Activated CD4-positive, CD25-positive, alpha-beta regulatory T cell treated with anti-CD3 and anti-CD28 coated beads, Interleukin-2, amount 50 U/mL, for 16 hours (primary cell): ENCODE data around the gene NAGLU.
"Not testable (repeated sequence)": the region's sequence is repeated elsewhere in the genome, so short reads cannot be mapped to it uniquely, and the experiment has no call there.

ENCODE experiments used
- DNase-seq: peaks from one replicate; pipeline ENCODE4 v3.0.0-alpha.2; 2020; ENCODE audit warnings: low read depth, low spot score

The NAGLU gene

GRCh38 chr17:42544874-42545283 lies 8.8 kb downstream of the NAGLU start:
- DNase-seq: no peak

GRCh38 chr17:42545755-42546505 lies 9.9 kb downstream of the NAGLU start:
- DNase-seq: not testable (repeated sequence)

GRCh38 chr17:42547001-42547461 lies 11.0 kb downstream of the NAGLU start:
- DNase-seq: no peak

DNA sequence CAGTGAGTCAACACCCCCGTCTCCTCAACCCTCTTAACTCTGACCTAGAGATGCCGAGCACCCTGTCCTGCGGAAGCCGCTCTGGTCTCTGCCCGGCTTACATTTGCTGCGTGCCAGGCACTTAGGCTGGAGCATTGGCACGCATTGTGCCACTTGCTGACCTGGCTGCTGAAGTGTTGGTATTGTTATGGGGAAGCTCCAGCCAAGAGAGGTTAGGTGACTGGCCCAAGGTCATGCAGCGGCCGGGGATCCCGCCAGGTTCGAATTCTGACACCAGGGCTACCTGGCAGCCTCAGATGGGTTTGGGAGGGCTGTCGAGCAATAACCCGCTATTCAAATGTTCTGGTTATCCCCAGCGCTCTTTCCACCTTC lies 11.6 kb downstream of the NAGLU start:
- DNase-seq: no peak

DNA sequence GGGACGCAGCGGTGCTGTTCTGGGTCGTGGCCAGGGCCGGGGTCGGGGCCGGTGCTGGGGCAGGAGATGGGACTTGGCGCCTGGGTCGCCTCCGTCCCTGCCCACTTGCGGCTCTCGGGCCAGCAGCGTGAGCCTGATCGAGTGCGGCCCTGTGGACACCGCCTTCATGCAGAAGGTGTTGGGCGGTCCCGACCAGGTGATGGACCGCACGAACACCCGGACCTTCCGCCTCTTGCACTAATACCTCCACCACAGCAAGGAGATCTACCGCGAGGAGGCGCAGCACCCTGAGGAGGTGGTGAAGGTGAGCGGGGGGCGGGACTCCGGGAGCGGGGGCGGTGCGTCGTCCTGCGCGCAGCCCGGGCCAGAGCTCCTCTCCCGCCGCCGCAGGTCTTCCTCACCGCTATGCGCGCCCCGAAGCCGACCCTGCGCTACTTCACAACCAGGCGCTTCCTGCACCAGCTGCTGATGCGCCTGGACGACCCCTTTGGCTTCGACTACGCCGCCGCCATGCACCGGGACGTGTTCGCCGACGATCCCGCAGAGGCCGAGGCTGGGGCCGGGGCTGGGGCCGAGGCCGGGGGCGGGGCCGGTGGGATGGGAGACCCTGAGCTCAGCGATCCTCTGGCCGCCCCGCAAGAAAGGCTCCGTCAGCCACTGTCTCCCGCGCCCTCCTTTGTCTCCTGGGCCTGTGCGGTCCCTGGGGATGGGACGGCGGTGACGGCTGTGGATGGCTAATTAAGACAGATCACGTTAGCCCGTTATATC lies 12.2 kb downstream of the NAGLU start:
- peak; percentile 52 for DNase-seq

DNA sequence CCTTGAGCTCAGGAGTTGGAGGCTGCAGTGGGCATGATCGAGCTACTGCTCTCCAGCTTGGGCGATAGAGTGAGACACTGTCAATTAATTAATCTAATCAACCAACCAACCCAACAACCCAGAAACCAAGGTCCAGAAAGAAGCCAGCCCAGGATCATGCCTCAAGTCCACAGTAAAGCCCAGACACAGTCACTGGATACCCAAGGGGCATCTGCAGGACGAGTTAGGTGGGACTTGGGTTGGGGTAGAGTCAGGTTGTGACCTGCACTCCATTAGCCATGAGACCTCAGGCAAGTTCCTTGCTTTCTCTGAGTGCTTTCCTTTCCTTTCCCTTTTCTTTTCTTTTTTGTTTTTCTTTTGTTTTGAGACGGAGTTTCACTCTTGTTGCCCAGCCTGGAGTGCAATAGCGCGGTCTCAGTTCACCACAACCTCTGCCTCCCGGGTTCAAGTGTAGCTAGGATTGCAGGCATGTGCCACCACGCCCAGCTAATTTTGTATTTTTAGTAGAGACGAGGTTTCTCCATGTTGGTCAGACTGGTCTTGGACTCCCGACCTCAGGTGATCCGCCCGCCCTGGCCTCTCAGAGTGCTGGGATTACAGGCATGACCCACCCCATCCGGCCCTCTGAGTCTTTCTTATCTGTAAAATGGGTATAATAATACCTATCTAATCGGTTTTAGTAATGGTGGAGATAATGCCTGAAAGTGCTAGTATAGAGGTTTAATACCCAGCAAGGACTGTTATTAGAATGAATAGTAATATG lies 13.1 kb downstream of the NAGLU start:
- no peak for DNase-seq

DNA sequence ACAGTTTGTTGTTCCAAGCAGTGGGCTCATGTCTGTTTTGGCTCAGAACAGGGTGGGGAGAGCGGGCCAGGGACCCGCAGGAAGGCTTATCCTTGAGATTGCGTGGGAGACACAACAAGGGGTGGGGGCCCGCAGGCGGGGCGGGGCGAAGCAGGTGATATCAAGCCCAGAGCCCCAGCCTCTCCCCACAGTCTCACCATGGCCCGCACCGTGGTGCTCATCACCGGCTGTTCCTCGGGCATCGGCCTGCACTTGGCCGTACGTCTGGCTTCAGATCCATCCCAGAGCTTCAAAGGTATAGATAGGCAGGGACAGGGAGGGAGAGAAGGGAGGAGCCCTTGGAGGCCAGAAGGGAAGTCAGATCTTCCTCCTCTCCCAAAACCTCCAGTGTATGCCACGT lies 16.7 kb downstream of the NAGLU start, which contains the start of gene HSD17B1:
Gene HSD17B1 (plus strand): TSS at position 188 of the 400 bp plus-strand sequence. CDS start 11 bp downstream, at position 199.
- DNase-seq: not testable (repeated sequence)

GRCh38 chr17:42553161-42553818 lies 17.2 kb downstream of the NAGLU start:
- no peak for DNase-seq

DNA sequence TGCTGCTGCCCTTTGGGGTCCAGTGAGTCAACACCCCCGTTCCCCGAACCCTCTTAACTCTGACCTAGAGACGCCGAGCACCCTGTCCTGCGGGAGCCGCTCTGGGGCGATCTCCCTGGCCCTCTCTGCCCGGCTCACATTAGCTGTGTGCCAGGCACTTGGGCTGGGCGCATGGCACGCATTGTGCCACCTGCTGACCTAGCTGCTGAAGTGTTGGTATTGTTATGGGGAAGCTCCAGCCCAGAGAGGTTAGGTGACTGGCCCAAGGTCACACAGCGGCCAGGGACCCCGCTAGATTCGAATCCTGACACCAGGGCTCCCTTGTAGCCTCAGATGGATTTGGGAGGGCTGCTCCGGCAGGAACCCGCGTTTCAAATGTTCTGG lies 17.8 kb downstream of the NAGLU start:
- no peak for DNase-seq

DNA sequence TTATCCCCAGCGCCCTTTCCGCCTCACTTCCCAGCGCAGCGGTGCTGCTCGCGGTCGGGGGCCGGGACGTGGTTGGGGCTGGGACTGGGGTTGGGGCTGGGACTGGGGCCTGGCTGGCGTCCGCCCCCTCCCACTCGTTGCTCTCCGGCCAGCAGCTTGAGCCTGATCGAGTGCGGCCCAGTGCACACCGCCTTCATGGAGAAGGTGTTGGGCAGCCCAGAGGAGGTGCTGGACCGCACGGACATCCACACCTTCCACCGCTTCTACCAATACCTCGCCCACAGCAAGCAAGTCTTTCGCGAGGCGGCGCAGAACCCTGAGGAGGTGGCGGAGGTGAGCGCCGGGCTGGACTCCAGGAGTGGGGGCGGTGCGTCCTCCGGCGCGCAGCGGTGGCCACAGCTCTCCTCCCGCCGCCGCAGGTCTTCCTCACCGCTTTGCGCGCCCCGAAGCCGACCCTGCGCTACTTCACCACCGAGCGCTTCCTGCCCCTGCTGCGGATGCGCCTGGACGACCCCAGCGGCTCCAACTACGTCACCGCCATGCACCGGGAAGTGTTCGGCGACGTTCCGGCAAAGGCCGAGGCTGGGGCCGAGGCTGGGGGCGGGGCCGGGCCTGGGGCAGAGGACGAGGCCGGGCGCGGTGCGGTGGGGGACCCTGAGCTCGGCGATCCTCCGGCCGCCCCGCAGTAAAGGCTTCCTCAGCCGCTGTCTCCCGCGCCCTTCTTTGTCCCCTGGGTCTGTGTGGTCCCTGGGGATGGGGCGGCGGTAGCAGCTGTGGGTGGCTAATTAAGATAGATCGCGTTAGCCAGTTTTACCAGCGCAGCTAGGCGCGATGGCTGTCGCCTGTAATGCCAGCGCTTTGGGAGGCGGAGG lies 18.4 kb downstream of the NAGLU start:
- DNase-seq: peak; percentile 34

DNA sequence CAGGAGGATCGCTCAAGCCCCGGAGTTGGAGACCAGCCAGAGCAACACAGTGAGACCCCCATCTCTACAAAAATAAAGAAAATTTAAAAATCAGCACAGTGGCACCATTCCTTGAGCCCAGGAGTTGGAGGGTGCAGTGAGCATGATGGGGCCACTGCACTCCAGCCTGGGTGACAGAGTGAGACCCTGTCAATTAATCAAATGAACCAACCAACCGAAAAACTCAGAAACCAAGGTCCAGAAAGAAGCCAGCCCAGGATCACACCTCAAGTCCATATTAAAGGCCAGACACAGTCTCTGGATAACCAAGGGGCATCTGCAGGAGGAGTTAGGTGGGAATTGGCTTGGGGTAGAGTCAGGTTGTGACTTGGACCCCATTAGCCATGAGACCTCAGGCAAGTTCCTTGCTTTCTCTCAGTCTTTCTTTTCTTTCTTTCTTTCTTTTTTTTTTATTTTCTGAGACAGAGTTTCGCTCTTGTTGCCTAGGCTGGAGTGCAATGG lies 19.1 kb downstream of the NAGLU start:
- no peak for DNase-seq

DNA sequence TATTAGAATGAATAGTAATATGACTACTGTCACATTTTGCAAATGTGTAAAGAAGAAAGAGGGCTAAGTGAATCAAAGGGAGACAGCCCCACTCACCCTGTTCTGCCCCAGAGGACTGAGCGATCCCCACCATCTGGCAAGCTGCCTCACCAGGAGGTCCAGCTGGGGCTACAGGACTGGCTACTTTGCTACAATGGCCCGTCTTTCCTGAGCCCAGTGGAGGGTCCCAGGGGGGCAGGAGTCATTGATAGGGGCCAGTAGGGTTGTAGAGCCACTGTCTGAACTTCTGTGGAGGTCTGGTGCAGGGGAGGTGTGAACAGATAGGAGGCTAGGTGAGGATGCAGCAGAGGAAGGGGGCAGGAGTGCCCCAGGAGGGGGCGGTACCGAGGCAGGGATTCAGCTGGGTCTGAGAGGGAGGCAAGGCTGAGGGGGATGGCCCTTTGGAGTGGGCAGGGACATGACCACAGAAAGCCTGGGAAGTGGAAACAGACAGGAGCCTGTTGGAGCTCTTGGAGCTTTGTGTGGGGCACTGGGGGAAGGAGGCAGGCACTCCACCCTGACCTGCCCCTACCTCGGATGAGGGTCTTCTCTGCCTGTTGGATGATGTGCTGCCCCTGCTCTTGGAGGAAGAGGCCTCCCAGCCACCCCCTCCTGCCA lies 20.0 kb downstream of the NAGLU start:
- DNase-seq: not testable (repeated sequence)

DNA sequence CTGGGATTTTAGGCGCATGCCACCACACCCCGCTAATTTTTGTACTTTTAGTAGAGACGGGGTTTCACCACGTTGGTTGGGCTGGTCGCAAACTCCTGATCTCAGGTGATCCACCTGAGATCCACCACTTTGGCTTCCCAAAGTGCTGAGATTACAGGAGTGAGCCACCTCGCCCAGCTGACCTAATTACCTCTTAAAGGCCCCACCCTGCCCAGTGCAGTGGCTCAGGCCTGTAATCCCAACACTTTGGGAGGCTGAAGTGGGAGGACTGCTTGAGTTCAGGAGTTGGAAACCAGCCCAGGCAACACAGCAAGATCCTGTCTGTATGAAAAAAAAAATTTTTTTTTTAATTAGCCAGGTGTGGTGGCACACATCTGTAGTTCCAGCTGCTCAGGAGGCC lies 23.0 kb downstream of the NAGLU start:
- no peak for DNase-seq

DNA sequence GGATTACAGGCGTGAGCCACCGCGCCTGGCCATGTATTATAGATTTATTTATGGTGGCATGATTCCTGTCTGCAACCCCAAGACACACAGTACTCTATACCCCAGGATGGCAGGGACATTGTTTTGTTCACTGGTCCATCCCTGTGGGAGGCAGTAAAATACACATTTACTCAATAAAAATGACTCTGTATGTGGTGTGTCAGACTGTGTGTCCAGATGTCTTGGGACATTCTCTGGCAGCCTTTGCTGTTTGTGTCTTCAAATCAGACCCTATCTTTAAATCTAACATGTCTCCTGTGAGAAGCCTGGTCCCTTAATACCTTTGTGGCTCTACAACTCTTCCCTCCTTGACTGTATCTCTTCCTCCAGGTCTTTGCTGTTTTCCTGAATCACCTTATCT lies 24.2 kb downstream of the NAGLU start:
- DNase-seq: no peak

GRCh38 chr17:42561897-42562387 lies 25.9 kb downstream of the NAGLU start, which contains the start of gene COASY:
Gene COASY, plus strand, starts transcription at chr17:42562148. Its CDS starts 475 bp downstream, at chr17:42562623.
- DNase-seq: peak; percentile 86

- no peak for DNase-seq
Observed at GRCh38 chr17:42562388-42563142, 26.5 kb downstream of the NAGLU start.

- DNase-seq: no peak
Observed at GRCh38 chr17:42563143-42563509, 27.1 kb downstream of the NAGLU start.

GRCh38 chr17:42563543-42563942 lies 27.5 kb downstream of the NAGLU start:
- no peak for DNase-seq

DNA sequence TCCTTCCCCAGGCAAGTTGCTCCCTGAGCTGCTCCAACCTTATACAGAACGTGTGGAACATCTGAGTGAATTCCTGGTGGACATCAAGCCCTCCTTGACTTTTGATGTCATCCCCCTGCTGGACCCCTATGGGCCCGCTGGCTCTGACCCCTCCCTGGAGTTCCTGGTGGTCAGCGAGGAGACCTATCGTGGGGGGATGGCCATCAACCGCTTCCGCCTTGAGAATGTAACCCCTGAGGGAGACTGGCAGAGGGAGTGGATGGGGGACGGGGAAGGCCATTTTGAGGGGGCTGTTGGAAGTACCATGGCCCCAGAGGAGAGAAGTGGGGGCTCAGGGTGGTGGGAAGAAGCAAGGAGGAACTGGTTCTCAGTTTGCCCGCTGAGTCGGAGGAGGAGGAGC lies 27.9 kb downstream of the NAGLU start:
- DNase-seq: no peak
